C1 segment of cervical spinal cord (tissue), 14 donors: ENCODE measurements around the gene SNX32.
"Not testable (repeated sequence)": the region's sequence is repeated elsewhere in the genome, so short reads cannot be mapped to it uniquely, and the experiment has no call there.

ENCODE experiments used
- DNase-seq, 14 donors: peaks; one replicate each; lab custom pipeline; 2025; lab: John Stamatoyannopoulos, UW

SNX32 gene

DNA sequence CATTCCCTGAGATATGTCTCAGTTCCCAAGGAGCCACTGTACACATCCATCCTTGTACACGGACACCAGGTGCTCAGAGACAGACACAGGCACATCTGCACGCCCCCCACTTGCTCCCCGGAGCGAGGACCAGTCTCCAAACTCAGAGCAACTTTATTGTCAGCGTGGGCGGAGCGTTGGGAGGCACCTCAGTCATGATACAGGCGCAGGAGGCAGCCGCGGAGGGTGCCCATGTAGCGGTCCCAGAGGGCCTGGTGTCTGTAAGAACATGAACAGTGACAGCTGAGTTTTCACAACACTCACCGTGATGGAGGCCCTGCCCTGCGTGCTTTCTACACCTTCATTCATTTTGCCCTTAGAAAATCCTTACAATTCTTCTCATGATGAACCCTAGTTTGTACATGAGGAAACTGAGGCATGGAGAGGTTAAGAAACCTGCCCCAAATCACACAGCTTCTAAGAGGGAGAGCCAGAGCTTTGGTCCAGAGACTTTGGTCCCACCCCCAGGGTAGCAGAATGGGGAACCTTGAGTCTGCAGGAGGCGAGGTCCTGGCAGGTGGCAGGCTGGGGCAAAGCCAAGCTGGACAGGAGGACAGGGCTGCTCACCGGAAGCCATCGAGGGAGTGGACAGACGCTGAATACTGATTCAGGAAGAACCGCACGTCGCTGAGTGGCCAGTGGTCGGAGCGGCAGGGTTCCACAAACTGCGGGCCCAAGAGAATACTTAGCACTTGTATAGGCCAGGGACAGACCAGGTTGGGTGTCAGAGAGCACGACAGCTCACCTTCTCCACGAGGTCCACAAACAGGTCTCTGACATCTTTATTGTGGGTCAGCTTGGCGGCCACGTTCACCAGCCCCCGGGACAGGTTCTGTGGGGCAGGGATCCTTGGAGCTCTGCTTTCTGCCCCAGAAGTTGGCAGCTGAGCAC, 50.3 kb downstream of the SNX32 start:
- no peak for DNase-seq

DNA sequence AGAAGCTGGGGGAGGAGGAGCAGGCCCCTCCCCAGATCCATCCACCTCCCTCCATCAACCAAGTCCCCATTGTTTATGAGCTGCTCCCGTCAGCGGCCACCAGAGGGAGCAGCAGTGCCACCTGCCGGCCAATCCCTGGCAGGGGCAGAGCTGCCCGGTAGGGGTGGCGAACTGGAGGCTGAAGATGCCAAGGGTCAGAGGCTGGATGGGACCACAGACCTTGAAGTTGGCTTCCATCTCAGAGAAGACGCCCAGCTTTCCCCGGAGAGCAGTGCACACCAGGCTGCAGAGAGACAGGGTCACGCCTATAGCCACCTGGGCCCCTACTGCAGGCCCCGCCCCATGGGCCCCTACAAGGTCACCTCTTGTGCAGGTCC, 50.9 kb downstream of the SNX32 start:
- peak in 11 of 14 donors; percentile 26 to 83 (median 46) for DNase-seq

DNA sequence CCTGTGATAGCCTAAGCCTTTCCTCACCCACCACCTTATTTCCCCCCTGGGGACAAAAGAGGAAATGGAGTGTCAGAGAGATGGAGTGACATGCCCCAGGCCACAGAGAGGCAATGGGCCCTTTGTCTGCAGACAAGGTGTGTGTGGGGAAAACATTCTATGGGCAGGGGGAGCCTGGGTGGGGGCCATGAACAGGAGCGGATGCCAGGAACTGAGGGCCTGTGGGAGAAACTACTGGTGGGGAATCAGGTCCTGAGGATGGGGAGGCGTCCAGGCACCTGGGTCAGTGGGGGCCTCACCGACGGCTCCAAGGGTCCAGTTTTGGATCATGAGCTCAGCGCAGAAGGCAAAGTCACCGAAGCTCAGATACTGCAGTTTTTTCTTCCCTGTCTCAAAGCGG, 51.5 kb downstream of the SNX32 start:
- no peak for DNase-seq

DNA sequence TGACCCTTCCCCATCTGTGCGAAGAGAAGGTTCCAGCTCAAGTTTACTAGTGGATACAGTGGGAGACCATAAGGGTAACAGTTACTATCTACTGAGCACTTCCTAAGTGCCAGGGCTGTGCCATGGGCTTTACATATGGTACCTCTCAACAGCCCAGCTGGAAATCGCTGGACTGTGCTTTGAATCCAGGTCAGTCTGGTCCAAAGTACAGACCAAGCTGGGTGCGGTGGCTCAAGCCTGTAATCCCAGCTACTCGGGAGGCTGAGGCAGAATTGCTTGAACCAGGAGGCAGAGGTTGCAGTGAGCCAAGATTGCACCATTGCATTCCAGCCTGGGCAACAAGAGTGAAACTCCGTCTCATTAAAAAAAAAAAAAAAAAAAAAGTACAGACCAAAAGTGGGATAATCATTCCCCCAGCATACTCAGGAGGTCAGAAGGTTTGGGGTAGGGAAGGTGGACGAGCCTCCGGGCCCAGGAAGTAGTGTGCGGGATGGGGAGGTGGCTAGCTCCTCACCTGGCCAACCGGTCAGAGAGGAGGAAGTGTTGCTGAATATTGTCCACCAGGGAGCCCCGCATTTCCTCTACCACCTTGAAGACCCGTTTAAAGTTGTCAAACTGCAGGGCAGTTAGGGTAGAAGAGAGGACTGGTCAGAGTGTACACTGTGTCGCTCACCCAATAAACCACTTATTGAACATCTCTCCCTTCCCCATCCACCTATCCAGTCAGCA, 52.2 kb downstream of the SNX32 start:
- DNase-seq = no peak

- no peak for DNase-seq
Observed at GRCh38 chr11:65886826-65887722, 53.3 kb downstream of the SNX32 start.

DNA sequence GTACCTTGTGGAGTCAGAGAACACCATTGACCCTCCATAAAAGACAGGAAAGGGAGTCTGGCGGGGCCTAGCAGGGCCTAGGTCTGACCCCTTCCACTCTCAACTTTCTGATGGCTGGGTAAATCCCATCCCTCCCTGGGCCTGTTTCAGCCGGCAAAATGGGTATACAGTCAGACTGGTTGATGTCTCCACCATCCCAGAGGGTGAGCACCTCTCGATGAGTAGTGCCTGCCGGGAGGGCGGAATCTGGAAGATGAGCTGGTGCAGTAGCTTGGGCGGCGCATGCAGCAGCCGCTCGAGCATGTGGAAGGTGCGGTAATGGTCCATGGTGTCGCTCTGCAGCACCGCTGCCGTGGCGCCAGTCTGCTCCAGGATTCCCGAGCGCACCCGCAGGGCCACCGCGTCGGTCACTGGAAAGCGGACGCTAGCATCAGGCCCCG, 54.0 kb downstream of the SNX32 start:
- DNase-seq = no peak

DNA sequence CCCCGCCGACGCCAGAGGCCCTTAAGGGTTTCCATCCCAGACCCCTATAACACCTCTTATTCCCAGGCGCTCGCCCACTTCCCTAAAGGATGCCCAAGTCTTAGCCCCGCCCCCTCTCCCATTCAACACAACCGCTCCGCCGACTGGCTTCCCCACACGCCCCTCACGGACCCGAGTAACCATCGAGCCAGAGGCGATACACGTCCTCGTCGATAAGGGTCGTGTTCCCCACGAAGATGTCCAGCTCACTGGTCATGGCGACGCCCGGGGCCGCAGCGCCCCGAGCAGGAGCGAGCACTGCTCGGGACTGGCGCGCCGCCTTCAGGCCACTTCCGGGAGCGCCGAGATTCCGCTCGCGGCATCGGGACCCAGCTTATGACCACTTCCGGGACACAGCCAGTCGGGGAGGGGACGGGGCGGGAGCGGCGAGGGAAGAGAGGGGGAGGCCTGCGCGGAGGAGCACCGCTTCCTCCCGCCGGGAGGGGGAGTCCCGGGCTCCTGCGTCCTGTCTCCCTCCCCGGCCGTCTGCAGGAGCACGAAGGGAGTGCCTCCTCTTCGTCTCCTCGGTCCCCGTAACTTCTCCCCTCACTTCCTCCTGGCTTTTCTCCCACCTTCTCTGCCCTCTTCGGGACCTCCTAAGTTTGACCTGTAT, 54.5 kb downstream of the SNX32 start, which contains the start of gene FIBP:
TSS of gene FIBP (minus strand) at position 309 of the 652 bp plus-strand sequence. CDS start at position 256, 53 bp downstream.
- peak; percentile 81 to 98 (median 95) for DNase-seq

DNA sequence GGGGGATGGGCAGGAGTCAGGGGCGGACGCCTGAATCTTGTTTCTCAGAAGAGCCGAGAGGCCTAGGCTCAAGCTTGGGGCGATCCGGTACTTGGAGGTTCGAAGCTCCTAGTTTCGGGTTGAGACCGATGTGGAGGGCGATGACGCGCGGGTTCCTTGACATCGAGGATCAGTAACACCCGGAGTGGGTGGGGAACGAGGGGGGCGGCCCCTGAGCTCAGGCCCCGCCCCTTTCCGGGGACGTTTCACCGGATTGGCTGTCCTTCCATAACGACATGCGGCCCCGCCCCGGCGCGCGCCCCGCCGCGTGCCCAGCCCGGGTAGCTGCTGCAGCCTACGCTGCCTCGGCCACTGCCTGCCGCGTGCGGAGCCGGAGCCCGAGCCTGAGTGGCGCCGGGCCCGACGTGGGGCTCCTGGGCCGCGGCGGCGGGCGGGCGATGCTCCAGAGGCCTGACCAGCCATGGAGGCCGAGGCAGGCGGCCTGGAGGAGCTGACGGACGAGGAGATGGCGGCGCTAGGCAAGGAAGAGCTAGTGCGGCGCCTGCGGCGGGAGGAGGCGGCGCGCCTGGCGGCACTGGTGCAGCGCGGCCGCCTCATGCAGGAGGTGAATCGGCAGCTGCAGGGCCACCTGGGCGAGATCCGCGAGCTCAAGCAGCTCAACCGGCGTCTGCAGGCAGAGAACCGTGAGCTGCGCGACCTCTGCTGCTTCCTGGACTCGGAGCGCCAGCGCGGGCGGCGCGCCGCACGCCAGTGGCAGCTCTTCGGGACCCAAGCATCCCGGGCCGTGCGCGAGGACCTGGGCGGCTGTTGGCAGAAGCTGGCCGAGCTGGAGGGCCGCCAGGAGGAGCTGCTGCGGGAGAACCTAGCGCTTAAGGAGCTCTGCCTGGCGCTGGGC, 56.8 kb downstream of the SNX32 start, which contains the start of gene CCDC85B:
TSS of gene CCDC85B (plus strand) at position 350 of the 895 bp plus-strand sequence. CDS start at position 461, 111 bp downstream.
- peak; percentile 56 to 98 (median 94) for DNase-seq

DNA sequence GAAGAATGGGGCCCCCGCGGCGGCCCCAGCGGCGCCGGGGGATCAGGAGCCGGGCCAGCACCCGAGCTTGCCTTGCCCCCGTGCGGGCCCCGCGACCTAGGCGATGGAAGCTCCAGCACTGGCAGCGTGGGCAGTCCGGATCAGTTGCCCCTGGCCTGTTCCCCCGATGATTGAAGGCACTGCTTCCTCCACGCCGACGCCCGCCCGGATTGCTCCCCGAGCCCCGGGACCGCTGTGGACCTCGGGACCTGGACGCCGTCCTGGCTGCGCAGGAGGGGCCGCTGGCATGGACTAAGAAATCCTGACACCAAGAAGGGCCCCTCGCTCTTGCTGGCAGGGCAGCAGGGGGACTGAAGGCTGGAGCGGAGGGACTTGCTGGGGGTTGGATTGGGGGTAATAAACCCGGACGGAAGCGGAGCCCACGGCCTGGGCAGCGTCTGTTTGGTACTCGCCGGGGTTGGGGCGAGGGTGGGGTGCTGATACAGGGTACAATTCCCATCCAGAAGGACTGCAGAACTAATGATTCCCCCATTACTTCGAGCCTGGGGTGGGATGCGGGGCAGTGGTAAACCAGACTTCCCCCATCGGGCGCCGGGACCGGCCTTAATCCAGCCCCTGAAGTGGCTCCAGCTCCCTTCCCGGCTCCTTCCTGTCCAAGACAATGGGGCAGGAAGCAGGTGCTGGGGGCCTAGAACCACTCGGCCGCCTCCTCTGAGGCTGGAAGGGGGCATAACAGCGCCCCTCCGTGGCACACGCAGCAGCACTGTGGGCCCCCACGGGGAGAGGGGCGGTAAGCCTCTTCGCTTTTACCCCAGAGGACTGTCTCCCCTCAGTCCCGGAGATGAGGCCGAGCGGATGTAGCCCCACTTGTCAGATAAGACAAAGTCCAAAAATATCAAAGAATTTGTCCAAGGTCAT, 57.7 kb downstream of the SNX32 start:
- DNase-seq = no peak

GRCh38 chr11:65892137-65892540, 58.4 kb downstream of the SNX32 start:
- not testable (repeated sequence) for DNase-seq

- peak in 1 of 14 donors; percentile 47 for DNase-seq
Observed at GRCh38 chr11:65892661-65893317, 59.0 kb downstream of the SNX32 start.

- DNase-seq = peak in 1 of 14 donors; percentile 14
Observed at GRCh38 chr11:65894034-65894591, 60.4 kb downstream of the SNX32 start.

GRCh38 chr11:65895482-65895981, 61.8 kb downstream of the SNX32 start:
- no peak for DNase-seq

- no peak for DNase-seq
Observed at GRCh38 chr11:65896034-65896999, 62.6 kb downstream of the SNX32 start.

DNA sequence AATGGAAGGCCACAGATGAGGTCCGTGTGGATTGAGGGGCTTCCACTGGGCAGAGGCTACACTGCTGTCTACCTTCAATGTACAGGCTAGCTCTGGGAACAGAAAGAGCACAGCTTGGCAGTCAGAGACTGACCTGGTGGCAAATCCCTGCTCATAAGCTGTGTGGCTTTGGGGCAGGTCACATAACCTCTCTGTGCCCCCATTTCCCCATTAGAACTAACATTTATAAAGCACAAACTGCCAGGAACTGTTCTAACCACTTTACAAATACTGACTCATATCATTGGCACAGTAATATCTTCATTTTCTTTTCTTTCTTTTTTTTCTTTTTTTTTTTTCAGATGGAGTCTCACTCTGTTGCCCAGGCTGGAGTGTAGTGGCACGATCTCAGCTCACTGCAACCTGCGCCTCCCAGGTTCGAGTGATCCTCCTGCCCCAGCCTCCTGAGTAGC, 63.3 kb downstream of the SNX32 start:
- DNase-seq = no peak

- DNase-seq = no peak
Observed at GRCh38 chr11:65898656-65899355, 65.0 kb downstream of the SNX32 start.
